ENCODE data around the gene SERPINI2.

Gene SERPINI2

GRCh38 chr3:167467848-167468611, 5.8 kb downstream of the SERPINI2 start:
- Histone ChIP-seq H3K27ac (no peak overlapping the region), H3K9me3 (ENCODE audit: severe bottlenecking) (no peaks in the 10 kb centered on the region), H3K4me3 (ENCODE audit: low read depth, low read length) (no peak overlapping the region), H3K36me3 (no peaks in the 10 kb centered on the region), H3K27me3 (ENCODE audit: insufficient read depth, low read depth, severe bottlenecking) (no peaks in the 10 kb centered on the region)
- DNase-seq: no peak
- no peak for TF ChIP-seq CTCF (IDR thresholded peaks at IDR 0.05; ENCODE audit: low read depth, low read length)

DNA sequence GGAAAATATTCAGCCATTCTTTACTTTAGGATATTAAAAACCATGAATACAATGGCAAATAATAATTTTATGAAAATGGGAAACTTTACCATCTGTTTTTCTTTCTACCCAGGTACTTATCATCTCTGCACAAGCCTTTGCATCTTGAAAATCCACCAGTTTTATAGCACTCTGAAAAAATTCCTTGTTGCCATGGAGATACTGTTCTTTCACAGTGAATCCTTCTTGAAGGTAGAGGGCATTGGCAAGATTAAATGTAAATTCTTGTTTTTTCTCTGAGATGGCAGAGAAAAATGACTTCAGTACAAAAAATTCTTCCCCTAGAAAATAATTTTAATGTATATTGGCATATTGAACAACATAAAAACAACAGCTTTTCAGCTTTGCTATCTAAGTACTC, 6.9 kb downstream of the SERPINI2 start:
- H3K9me3 ChIP-seq (ENCODE audit: severe bottlenecking): no peaks in the 10 kb centered on the region
- H3K4me3 ChIP-seq (ENCODE audit: low read depth, low read length): no peak overlapping the region
- H3K36me3 ChIP-seq: no peaks in the 10 kb centered on the region
- H3K27ac ChIP-seq: no peak overlapping the region
- no peak for TF ChIP-seq CTCF (IDR thresholded peaks at IDR 0.05; ENCODE audit: low read depth, low read length)
- no peaks in the 10 kb centered on the region for H3K27me3 ChIP-seq (ENCODE audit: insufficient read depth, low read depth, severe bottlenecking)
- no peak for DNase-seq

- Histone ChIP-seq H3K36me3 (no peaks in the 10 kb centered on the region), H3K27ac (no peak overlapping the region), H3K4me3 (ENCODE audit: low read depth, low read length) (no peak overlapping the region), H3K9me3 (ENCODE audit: severe bottlenecking) (no peaks in the 10 kb centered on the region), H3K27me3 (ENCODE audit: insufficient read depth, low read depth, severe bottlenecking) (no peaks in the 10 kb centered on the region)
- no peak for TF ChIP-seq CTCF (IDR thresholded peaks at IDR 0.05; ENCODE audit: low read depth, low read length)
- DNase-seq: no peak
Measured at GRCh38 chr3:167456157-167456799, 17.6 kb downstream of the SERPINI2 start.

DNA sequence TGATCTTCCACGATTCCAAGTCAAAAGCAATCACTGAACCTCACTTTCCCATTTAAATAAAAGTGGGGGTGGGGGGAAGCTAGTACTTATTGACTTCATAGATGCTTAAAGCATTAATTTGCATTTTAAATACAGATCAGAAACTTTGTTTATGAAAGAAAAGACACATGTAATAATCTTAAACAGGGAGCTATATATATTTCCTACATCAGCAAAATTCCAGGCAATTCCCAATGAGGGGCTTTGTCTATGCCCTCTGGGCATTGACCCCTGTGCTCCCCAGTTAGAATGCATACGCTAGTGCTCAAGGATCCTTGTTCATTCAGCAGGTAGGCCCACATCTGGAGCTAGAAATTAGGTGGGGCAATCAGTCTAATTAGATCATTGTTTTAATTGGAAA, 20.0 kb downstream of the SERPINI2 start:
- H3K9me3 ChIP-seq (ENCODE audit: severe bottlenecking): no peaks in the 10 kb centered on the region
- no peak overlapping the region for H3K4me3 ChIP-seq (ENCODE audit: low read depth, low read length)
- no peak for DNase-seq
- H3K27me3 ChIP-seq (ENCODE audit: insufficient read depth, low read depth, severe bottlenecking): no peaks in the 10 kb centered on the region
- TF ChIP-seq CTCF (IDR thresholded peaks at IDR 0.05; ENCODE audit: low read depth, low read length): no peak
- H3K36me3 ChIP-seq: no peaks in the 10 kb centered on the region
- no peak overlapping the region for H3K27ac ChIP-seq

- Histone ChIP-seq H3K27me3 (ENCODE audit: insufficient read depth, low read depth, severe bottlenecking) (no peaks in the 10 kb centered on the region), H3K9me3 (ENCODE audit: severe bottlenecking) (no peaks in the 10 kb centered on the region), H3K4me3 (ENCODE audit: low read depth, low read length) (no peak overlapping the region), H3K27ac (no peak overlapping the region), H3K36me3 (no peaks in the 10 kb centered on the region)
- no peak for TF ChIP-seq CTCF (IDR thresholded peaks at IDR 0.05; ENCODE audit: low read depth, low read length)
- DNase-seq: no peak
Measured at GRCh38 chr3:167451282-167451681, 22.6 kb downstream of the SERPINI2 start.

Measured in WERI-Rb-1 (cell line).